Mammary epithelial cell (primary cell): ENCODE data around the gene RPL35.

Source experiments
- CTCF ChIP-seq, 2 donors: IDR thresholded peaks in 1 of 2; conservative IDR thresholded peaks in 1 of 2; 2 replicates each; pipeline ENCODE4 v1.5.1; 2011 to 2012; ENCODE audit warnings: inconsistent platforms in 2 of 2, low read length in 2 of 2, mild to moderate bottlenecking in 2 of 2, control low read depth in 1 of 2, low read depth in 1 of 2; ENCODE audit not compliant: insufficient read depth in 1 of 2; ENCODE audit errors: extremely low read depth in 1 of 2
- EZH2 ChIP-seq: IDR thresholded peaks from 2 replicates; pipeline ENCODE4 v1.6.1; 2012; ENCODE audit warnings: low read length, inconsistent platforms, borderline replicate concordance

- TF ChIP-seq EZH2: no peak
- TF ChIP-seq CTCF (conservative IDR thresholded peaks at IDR 0.05 in 1 of 2, IDR thresholded peaks at IDR 0.05 in 1 of 2; ENCODE audit: extremely low read depth in 1 of 2, insufficient read depth in 1 of 2, low read depth in 1 of 2, low read length in 2 of 2): no peak
Measured at GRCh38 chr9:124878021-124878420, 16.3 kb upstream of the RPL35 start.
